PFSK-1 (cell line): Measurements from ENCODE around the gene XYLT1.

Source experiments
- FOXP2 ChIP-seq: optimal IDR thresholded peaks from 2 replicates; pipeline ENCODE3; 2011; ENCODE audit warnings: borderline replicate concordance, control low read depth, inconsistent platforms; ENCODE audit not compliant: insufficient read depth; ENCODE audit errors: extremely low read length, extremely low read depth
- POLR2AphosphoS5 ChIP-seq: IDR thresholded peaks from 2 replicates; pipeline ENCODE4 v1.6.1; 2012; ENCODE audit warnings: low read depth, mild to moderate bottlenecking, control low read depth, low read length, moderate library complexity
- REST ChIP-seq, 2 experiments: IDR thresholded peaks; 2 replicates each; pipeline versions ENCODE4 v1.6.1 to v1.8.0; 2011 to 2012; ENCODE audit warnings: low read depth in 2 of 2, low read length in 2 of 2, control low read depth in 1 of 2, inconsistent platforms in 1 of 2, mild to moderate bottlenecking in 1 of 2, moderate library complexity in 1 of 2; ENCODE audit not compliant: insufficient read depth in 1 of 2
- SIN3A ChIP-seq: IDR thresholded peaks from 2 replicates; pipeline ENCODE4 v1.6.1; 2012; ENCODE audit warnings: mild to moderate bottlenecking, low read length, moderate library complexity, borderline replicate concordance; ENCODE audit not compliant: insufficient read depth
- TAF1 ChIP-seq: IDR thresholded peaks from 2 replicates; pipeline ENCODE4 v1.6.1; 2012; ENCODE audit warnings: low read length, control low read depth, borderline replicate concordance; ENCODE audit not compliant: insufficient read depth

XYLT1 gene

GRCh38 chr16:17273142-17273561, 197.6 kb downstream of the XYLT1 start:
- TF ChIP-seq REST (IDR thresholded peaks at IDR 0.05; ENCODE audit: insufficient read depth in 1 of 2, low read depth in 2 of 2, low read length in 2 of 2): no peak
- TF ChIP-seq FOXP2: no peak
- no peak for TF ChIP-seq TAF1
- TF ChIP-seq SIN3A: no peak
- no peak for TF ChIP-seq POLR2AphosphoS5

- TF ChIP-seq TAF1: no peak
- TF ChIP-seq POLR2AphosphoS5: no peak
- TF ChIP-seq SIN3A: no peak
- no peak for TF ChIP-seq REST (IDR thresholded peaks at IDR 0.05; ENCODE audit: insufficient read depth in 1 of 2, low read depth in 2 of 2, low read length in 2 of 2)
- no peak for TF ChIP-seq FOXP2
These were observed 198.0 kb downstream of the XYLT1 start for GRCh38 chr16:17272716-17273115.

GRCh38 chr16:17271687-17272086, 199.1 kb downstream of the XYLT1 start:
- TF ChIP-seq TAF1 (no peak), FOXP2 (no peak), POLR2AphosphoS5 (no peak), SIN3A (no peak), REST (IDR thresholded peaks at IDR 0.05; ENCODE audit: insufficient read depth in 1 of 2, low read depth in 2 of 2, low read length in 2 of 2) (no peak)

- no peak for TF ChIP-seq TAF1
- TF ChIP-seq SIN3A: no peak
- TF ChIP-seq FOXP2: no peak
- no peak for TF ChIP-seq REST (IDR thresholded peaks at IDR 0.05; ENCODE audit: insufficient read depth in 1 of 2, low read depth in 2 of 2, low read length in 2 of 2)
- no peak for TF ChIP-seq POLR2AphosphoS5
These were observed 200.1 kb downstream of the XYLT1 start for GRCh38 chr16:17270683-17271109.

- no peak for TF ChIP-seq SIN3A
- no peak for TF ChIP-seq TAF1
- TF ChIP-seq REST (IDR thresholded peaks at IDR 0.05; ENCODE audit: insufficient read depth in 1 of 2, low read depth in 2 of 2, low read length in 2 of 2): no peak
- no peak for TF ChIP-seq FOXP2
These were observed 200.6 kb downstream of the XYLT1 start for GRCh38 chr16:17270111-17270510.
